Measurements from ENCODE around the gene CPEB3. TPM values are rescaled to one million over a fixed set of nuclear protein-coding genes. Genes with fewer than 3 reads are reported as not detected.

Gene CPEB3
- total RNA-seq, 3 donors from 2014 or later: 7.4 to 11.0 (median 8.2) TPM

- H3K36me3 ChIP-seq (ENCODE audit: low read depth): no peaks in the 10 kb centered on the region
- H3K9me3 ChIP-seq: no peaks in the 10 kb centered on the region
- H3K4me1 ChIP-seq (ENCODE audit: low read depth): no peaks in the 10 kb centered on the region
- intact Hi-C loops (cut with DNase I, micrococcal nuclease): no loop called here
- no peak for TF ChIP-seq CTCF (IDR thresholded peaks at IDR 0.05)
- DNase-seq (no peak), ATAC-seq (no peak)
- H3K4me3 ChIP-seq: no peak overlapping the region
Observed at GRCh38 chr10:92303096-92303495, 12.2 kb upstream of the CPEB3 start.

- Histone ChIP-seq H3K9me3 (no peaks in the 10 kb centered on the region), H3K4me3 (no peak overlapping the region), H3K4me1 (ENCODE audit: low read depth) (no peaks in the 10 kb centered on the region), H3K36me3 (ENCODE audit: low read depth) (no peaks in the 10 kb centered on the region)
- ATAC-seq (no peak), DNase-seq (no peak)
- no peak for TF ChIP-seq CTCF (IDR thresholded peaks at IDR 0.05)
- intact Hi-C loops (cut with DNase I, micrococcal nuclease): no loop called here
Observed at GRCh38 chr10:92298487-92298886, 7.6 kb upstream of the CPEB3 start.

- no peak for ATAC-seq
- Histone ChIP-seq H3K4me3 (peak overlapping the region; percentile 90), H3K9me3 (no peaks in the 10 kb centered on the region), H3K4me1 (ENCODE audit: low read depth) (no peaks in the 10 kb centered on the region), H3K36me3 (ENCODE audit: low read depth) (peaks cover 4% of the 10 kb centered on the region)
- intact Hi-C loops (cut with DNase I, micrococcal nuclease): loop anchor here in 1 of 2 donors (5.0 kb wide), 1 partner anchor 50 kb away; no protein-coding TSS in a partner anchor
- TF ChIP-seq CTCF (IDR thresholded peaks at IDR 0.05): peak; percentile 9
- peak in 2 of 3 donors; percentile 57 to 72 for DNase-seq
Observed at GRCh38 chr10:92291921-92292845, 1.3 kb upstream of the CPEB3 start.

GRCh38 chr10:92291616-92291865 lies 663 bp upstream of the CPEB3 start:
- H3K9me3 ChIP-seq: no peaks in the 10 kb centered on the region
- H3K4me1 ChIP-seq (ENCODE audit: low read depth): no peaks in the 10 kb centered on the region
- peaks cover 4% of the 10 kb centered on the region for H3K36me3 ChIP-seq (ENCODE audit: low read depth)
- no peak for TF ChIP-seq CTCF (IDR thresholded peaks at IDR 0.05)
- DNase-seq (no peak), ATAC-seq (no peak)
- intact Hi-C loops (cut with DNase I, micrococcal nuclease): loop anchor here in 1 of 2 donors (5.0 kb wide), 1 partner anchor 49 kb away; no protein-coding TSS in a partner anchor
- peak overlapping the region; percentile 90 for H3K4me3 ChIP-seq

GRCh38 chr10:92290076-92290836 lies 622 bp downstream of the CPEB3 start:
- no peaks in the 10 kb centered on the region for H3K9me3 ChIP-seq
- ATAC-seq: peak; percentile 49
- peak in 1 of 3 donors; percentile 65 for DNase-seq
- no peak for TF ChIP-seq CTCF (IDR thresholded peaks at IDR 0.05)
- no peaks in the 10 kb centered on the region for H3K4me1 ChIP-seq (ENCODE audit: low read depth)
- peaks cover 4% of the 10 kb centered on the region for H3K36me3 ChIP-seq (ENCODE audit: low read depth)
- peak overlapping the region; percentile 90 for H3K4me3 ChIP-seq
- intact Hi-C loops (cut with DNase I, micrococcal nuclease): loop anchor here in 1 of 2 donors (5.0 kb wide), 1 partner anchor 48 kb away; no protein-coding TSS in a partner anchor

All from mucosa of descending colon (tissue), 3 donors.